ENCODE results near the gene HPN. TPM values are rescaled to one million over a fixed set of nuclear protein-coding genes. Genes with fewer than 3 reads are reported as not detected.

HPN gene
- total and polyA plus RNA-seq, 10 of the 15 experiments (the other 5 are each of a cell fraction or from before 2014, with no cell fraction given) = 0.21 to 0.35 TPM; not detected in 8

GRCh38 chr19:34999498-35000337 is 41.8 kb upstream of the HPN start, which contains the start of gene GRAMD1A (continued):
- TF ChIP-seq EP300 (IDR thresholded peaks at IDR 0.05; ENCODE audit: borderline replicate concordance in 1 of 2, control insufficient read depth in 1 of 2, low read depth in 2 of 2, low read length in 2 of 2) (peak in 1 of 2 experiments; percentile 21; a peak in 1 of 4 replicates), KLF5 (IDR thresholded peaks at IDR 0.05; ENCODE audit: partially characterized antibody) (peak; percentile 41), NRF1 (conservative IDR thresholded peaks at IDR 0.05; ENCODE audit: low read depth, low read length) (no peak), CHD2 (IDR thresholded peaks at IDR 0.05; ENCODE audit: borderline replicate concordance, low read depth, low read length) (peak; percentile 76), CREB1 (IDR thresholded peaks at IDR 0.05; ENCODE audit: low read depth) (peak; percentile 81), MTA2 (IDR thresholded peaks at IDR 0.05; ENCODE audit: low read depth) (0 out of 2 replicates have a peak, but pooled peaks have one; percentile 8), BACH1 (IDR thresholded peaks at IDR 0.05; ENCODE audit: borderline replicate concordance) (peak; percentile 57; the same call in 1 of the 2 replicates), RUNX3 (IDR thresholded peaks at IDR 0.05; ENCODE audit: low read length) (peak; percentile 18), IKZF1 (conservative IDR thresholded peaks at IDR 0.05) (peak; percentile 85), RAD51 (IDR thresholded peaks at IDR 0.05) (peak; percentile 77; the same call in 1 of the 2 replicates), SP1 (IDR thresholded peaks at IDR 0.05; ENCODE audit: low read depth, low read length) (peak; percentile 35), POLR2AphosphoS2 (IDR thresholded peaks at IDR 0.05; ENCODE audit: low read depth, low read length) (peak; percentile 19; the same call in 1 of the 2 replicates), ELK1 (IDR thresholded peaks at IDR 0.05; ENCODE audit: low read depth, low read length) (no peak), SREBF2 (IDR thresholded peaks at IDR 0.05; ENCODE audit: low read length) (no peak), GATAD2B (conservative IDR thresholded peaks at IDR 0.05; ENCODE audit: low read depth) (no peak), IKZF2 (IDR thresholded peaks at IDR 0.05) (peak; percentile 67 to 75; a peak in 3 of 4 replicates), ZNF622 (IDR thresholded peaks at IDR 0.05) (no peak)
- TF ChIP-seq, protein P1, sequence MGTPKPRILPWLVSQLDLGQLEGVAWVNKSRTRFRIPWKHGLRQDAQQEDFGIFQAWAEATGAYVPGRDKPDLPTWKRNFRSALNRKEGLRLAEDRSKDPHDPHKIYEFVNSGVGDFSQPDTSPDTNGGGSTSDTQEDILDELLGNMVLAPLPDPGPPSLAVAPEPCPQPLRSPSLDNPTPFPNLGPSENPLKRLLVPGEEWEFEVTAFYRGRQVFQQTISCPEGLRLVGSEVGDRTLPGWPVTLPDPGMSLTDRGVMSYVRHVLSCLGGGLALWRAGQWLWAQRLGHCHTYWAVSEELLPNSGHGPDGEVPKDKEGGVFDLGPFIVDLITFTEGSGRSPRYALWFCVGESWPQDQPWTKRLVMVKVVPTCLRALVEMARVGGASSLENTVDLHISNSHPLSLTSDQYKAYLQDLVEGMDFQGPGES (IDR thresholded peaks at IDR 0.05) = no peak
- TF ChIP-seq, protein P2, sequence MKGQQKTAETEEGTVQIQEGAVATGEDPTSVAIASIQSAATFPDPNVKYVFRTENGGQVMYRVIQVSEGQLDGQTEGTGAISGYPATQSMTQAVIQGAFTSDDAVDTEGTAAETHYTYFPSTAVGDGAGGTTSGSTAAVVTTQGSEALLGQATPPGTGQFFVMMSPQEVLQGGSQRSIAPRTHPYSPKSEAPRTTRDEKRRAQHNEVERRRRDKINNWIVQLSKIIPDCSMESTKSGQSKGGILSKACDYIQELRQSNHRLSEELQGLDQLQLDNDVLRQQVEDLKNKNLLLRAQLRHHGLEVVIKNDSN (IDR thresholded peaks at IDR 0.05; ENCODE audit: borderline replicate concordance, extremely low read length, insufficient read depth, low read depth, low read length) = peak; percentile 39
- TF ChIP-seq, protein P3, sequence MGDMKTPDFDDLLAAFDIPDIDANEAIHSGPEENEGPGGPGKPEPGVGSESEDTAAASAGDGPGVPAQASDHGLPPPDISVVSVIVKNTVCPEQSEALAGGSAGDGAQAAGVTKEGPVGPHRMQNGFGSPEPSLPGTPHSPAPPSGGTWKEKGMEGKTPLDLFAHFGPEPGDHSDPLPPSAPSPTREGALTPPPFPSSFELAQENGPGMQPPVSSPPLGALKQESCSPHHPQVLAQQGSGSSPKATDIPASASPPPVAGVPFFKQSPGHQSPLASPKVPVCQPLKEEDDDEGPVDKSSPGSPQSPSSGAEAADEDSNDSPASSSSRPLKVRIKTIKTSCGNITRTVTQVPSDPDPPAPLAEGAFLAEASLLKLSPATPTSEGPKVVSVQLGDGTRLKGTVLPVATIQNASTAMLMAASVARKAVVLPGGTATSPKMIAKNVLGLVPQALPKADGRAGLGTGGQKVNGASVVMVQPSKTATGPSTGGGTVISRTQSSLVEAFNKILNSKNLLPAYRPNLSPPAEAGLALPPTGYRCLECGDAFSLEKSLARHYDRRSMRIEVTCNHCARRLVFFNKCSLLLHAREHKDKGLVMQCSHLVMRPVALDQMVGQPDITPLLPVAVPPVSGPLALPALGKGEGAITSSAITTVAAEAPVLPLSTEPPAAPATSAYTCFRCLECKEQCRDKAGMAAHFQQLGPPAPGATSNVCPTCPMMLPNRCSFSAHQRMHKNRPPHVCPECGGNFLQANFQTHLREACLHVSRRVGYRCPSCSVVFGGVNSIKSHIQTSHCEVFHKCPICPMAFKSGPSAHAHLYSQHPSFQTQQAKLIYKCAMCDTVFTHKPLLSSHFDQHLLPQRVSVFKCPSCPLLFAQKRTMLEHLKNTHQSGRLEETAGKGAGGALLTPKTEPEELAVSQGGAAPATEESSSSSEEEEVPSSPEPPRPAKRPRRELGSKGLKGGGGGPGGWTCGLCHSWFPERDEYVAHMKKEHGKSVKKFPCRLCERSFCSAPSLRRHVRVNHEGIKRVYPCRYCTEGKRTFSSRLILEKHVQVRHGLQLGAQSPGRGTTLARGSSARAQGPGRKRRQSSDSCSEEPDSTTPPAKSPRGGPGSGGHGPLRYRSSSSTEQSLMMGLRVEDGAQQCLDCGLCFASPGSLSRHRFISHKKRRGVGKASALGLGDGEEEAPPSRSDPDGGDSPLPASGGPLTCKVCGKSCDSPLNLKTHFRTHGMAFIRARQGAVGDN (IDR thresholded peaks at IDR 0.05) = peak; percentile 32; the same call in 1 of the 2 replicates
- TF ChIP-seq, protein P4, sequence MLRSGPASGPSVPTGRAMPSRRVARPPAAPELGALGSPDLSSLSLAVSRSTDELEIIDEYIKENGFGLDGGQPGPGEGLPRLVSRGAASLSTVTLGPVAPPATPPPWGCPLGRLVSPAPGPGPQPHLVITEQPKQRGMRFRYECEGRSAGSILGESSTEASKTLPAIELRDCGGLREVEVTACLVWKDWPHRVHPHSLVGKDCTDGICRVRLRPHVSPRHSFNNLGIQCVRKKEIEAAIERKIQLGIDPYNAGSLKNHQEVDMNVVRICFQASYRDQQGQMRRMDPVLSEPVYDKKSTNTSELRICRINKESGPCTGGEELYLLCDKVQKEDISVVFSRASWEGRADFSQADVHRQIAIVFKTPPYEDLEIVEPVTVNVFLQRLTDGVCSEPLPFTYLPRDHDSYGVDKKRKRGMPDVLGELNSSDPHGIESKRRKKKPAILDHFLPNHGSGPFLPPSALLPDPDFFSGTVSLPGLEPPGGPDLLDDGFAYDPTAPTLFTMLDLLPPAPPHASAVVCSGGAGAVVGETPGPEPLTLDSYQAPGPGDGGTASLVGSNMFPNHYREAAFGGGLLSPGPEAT (IDR thresholded peaks at IDR 0.05; ENCODE audit: low read depth) = peak; percentile 59; the same call in 1 of the 2 replicates
